HG02870 (cell line): ENCODE results near the gene BLTP3B.

Experiments
- ATAC-seq: cut with Tn5 transposase; IDR thresholded peaks from one replicate; pipeline ENCODE4 v1.9.1; 2021; ENCODE audit warnings: mild to moderate bottlenecking, moderate library complexity; ENCODE audit not compliant: unreplicated experiment

Gene BLTP3B

GRCh38 chr12:100123316-100124095 lies 19.2 kb downstream of the BLTP3B start:
- ATAC-seq = no peak

GRCh38 chr12:100120355-100120754 lies 22.3 kb downstream of the BLTP3B start:
- no peak for ATAC-seq

- no peak for ATAC-seq
Measured at GRCh38 chr12:100115291-100115690, 27.4 kb downstream of the BLTP3B start.

- ATAC-seq = no peak
Measured at GRCh38 chr12:100114574-100114973, 28.1 kb downstream of the BLTP3B start.

- ATAC-seq = no peak
Measured at GRCh38 chr12:100110276-100110675, 32.4 kb downstream of the BLTP3B start.

- no peak for ATAC-seq
Measured at GRCh38 chr12:100106861-100107260, 35.8 kb downstream of the BLTP3B start.

GRCh38 chr12:100105661-100106060 lies 37.0 kb downstream of the BLTP3B start:
- ATAC-seq = no peak

- ATAC-seq = no peak
Measured at GRCh38 chr12:100101000-100101399, 41.7 kb downstream of the BLTP3B start.
